ENCODE data around the gene POLR2L. TPM values are rescaled to one million over a fixed set of nuclear protein-coding genes. Genes with fewer than 3 reads are reported as not detected.

Gene POLR2L
- total RNA-seq, 4 donors from 2014 or later: 66.0 to 94.6 (median 81.2) TPM

- in situ Hi-C loops (cut with MboI; ENCODE audit: low sequenced_read_pairs in 4 of 4): no loop called here
- no peaks in the 10 kb centered on the region for H3K9me3 ChIP-seq
Measured at GRCh38 chr11:812390-812789, 29.9 kb downstream of the POLR2L start.

GRCh38 chr11:811446-812245 is 30.7 kb downstream of the POLR2L start:
- Histone ChIP-seq H3K9me3 (no peaks in the 10 kb centered on the region), H3K27ac (peak overlapping the region; percentile 97 to 100 (median 100)), H3K4me1 (peaks cover 32 to 33% of the 10 kb centered on the region in 2 donors), H3K4me3 (peak overlapping the region; percentile 66 to 97 (median 78)), H3K36me3 (peaks cover 0 to 38% of the 10 kb centered on the region in 2 donors), H3K27me3 (no peaks in the 10 kb centered on the region)
- in situ Hi-C loops (cut with MboI; ENCODE audit: low sequenced_read_pairs in 4 of 4): no loop called here
- intact Hi-C loops (cut with DNase I; ENCODE audit: low total_unique reads): no loop called here
- TF ChIP-seq CTCF (IDR thresholded peaks at IDR 0.05 in 4 of 5, conservative IDR thresholded peaks at IDR 0.05 in 1 of 5): no peak
- TF ChIP-seq POLR2A (IDR thresholded peaks at IDR 0.05): peak in 1 of 2 donors; percentile 25
- DNase-seq (peak; percentile 66 to 82), ATAC-seq (peak; percentile 13 to 24)

More at GRCh38 chr11:812390-812789, 29.9 kb downstream of the POLR2L start:
- intact Hi-C loops (cut with DNase I; ENCODE audit: low total_unique reads): no loop called here
- Histone ChIP-seq H3K4me1 (peaks cover 32 to 33% of the 10 kb centered on the region in 2 donors), H3K4me3 (no peak overlapping the region), H3K27ac (peak overlapping the region; percentile 97 to 100 (median 100)), H3K36me3 (peaks cover 0 to 38% of the 10 kb centered on the region in 2 donors), H3K27me3 (no peaks in the 10 kb centered on the region)
- ATAC-seq (no peak), DNase-seq (no peak)
- TF ChIP-seq CTCF (IDR thresholded peaks at IDR 0.05 in 4 of 5, conservative IDR thresholded peaks at IDR 0.05 in 1 of 5) (no peak), POLR2A (IDR thresholded peaks at IDR 0.05) (no peak)

- peaks cover 0 to 34% of the 10 kb centered on the region in 2 donors for H3K36me3 ChIP-seq
- TF ChIP-seq POLR2A (IDR thresholded peaks at IDR 0.05) (peak in 1 of 2 donors; percentile 6), CTCF (IDR thresholded peaks at IDR 0.05 in 4 of 5, conservative IDR thresholded peaks at IDR 0.05 in 1 of 5) (no peak)
- in situ Hi-C loops (cut with MboI; ENCODE audit: low sequenced_read_pairs in 4 of 4) (no loop called here), intact Hi-C loops (cut with DNase I; ENCODE audit: low total_unique reads) (no loop called here)
- peak overlapping the region; percentile 66 to 97 (median 78) for H3K4me3 ChIP-seq
- H3K27ac ChIP-seq: peak overlapping the region; percentile 97 to 100 (median 100)
- no peak for DNase-seq
- no peaks in the 10 kb centered on the region for H3K27me3 ChIP-seq
- ATAC-seq: peak; percentile 1
- H3K4me1 ChIP-seq: peaks cover 35 to 37% of the 10 kb centered on the region in 2 donors
- no peaks in the 10 kb centered on the region for H3K9me3 ChIP-seq
Measured at GRCh38 chr11:810040-810567, 32.2 kb downstream of the POLR2L start.

- Histone ChIP-seq H3K9me3 (no peaks in the 10 kb centered on the region), H3K4me1 (peaks cover 38 to 41% of the 10 kb centered on the region in 2 donors), H3K36me3 (peaks cover 0 to 27% of the 10 kb centered on the region in 2 donors), H3K4me3 (peak within 1 kb of the TSS; percentile 66 to 97 (median 78)), H3K27me3 (no peaks in the 10 kb centered on the region), H3K27ac (peak within 1 kb of the TSS; percentile 97 to 100 (median 100))
- DNase-seq (peak; percentile 97 to 98), ATAC-seq (peak; percentile 83 to 85)
- intact Hi-C loops (cut with DNase I; ENCODE audit: low total_unique reads): loop anchor here (1.0 to 5.0 kb wide), 2 partner anchors 10 to 242 kb away; no protein-coding TSS in a partner anchor
- in situ Hi-C loops (cut with MboI; ENCODE audit: low sequenced_read_pairs in 4 of 4): no loop called here
- TF ChIP-seq CTCF (IDR thresholded peaks at IDR 0.05 in 4 of 5, conservative IDR thresholded peaks at IDR 0.05 in 1 of 5) (peak in 1 of 5 experiments; percentile 10), POLR2A (IDR thresholded peaks at IDR 0.05) (peak; percentile 90 to 95)
Measured at GRCh38 chr11:809287-810039, 32.9 kb downstream of the POLR2L start, which contains the start of gene RPLP2. TSS of gene RPLP2 (plus strand) at chr11:809967. CDS start at chr11:810235, 268 bp downstream.
